ENCODE measurements around the gene SKAP1.

The SKAP1 gene

DNA sequence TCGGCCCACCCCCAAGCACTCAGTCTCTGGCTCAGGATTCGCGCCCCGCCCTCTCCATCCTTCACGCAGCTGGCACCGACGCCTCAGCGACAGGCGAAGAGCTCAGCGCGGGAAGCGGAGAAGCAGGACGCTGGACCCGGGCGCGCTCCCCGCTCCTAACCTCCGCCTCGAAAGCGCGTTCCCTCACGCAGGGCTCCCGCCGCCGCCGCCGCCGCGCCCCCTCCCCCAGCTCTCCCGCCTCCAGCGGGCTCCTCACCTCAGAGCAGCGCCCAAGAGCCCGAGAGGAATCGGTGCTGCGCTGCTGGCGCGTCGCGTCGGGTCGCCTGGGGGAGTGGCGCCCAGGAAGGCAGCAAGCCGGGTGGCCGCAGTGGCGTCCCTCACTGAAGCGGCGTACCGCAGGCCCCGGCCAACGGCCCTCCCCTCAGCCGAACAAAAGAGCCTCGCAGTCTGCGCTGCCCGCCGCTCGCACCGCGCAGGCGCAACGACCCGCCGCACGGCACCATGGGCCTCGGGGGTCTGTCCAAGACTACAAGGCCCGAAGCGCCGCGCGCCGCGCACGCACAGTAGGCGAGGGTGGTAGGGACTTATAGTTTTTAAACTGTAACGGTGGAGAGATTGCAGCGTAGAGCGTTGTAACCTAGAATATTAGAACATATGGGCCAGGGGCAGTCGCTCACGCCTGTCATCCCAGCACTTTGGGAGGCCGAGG lies 328.8 kb downstream of the SKAP1 start, which contains the start of gene CBX1:
CBX1 (minus strand) TSS at position 467 of the 709 bp plus-strand sequence. CDS start 24,474 bp downstream, outside the sequence.
- DNase-seq: peak; percentile 83

- DNase-seq: peak; percentile 46
Observed at GRCh38 chr17:48100591-48101011, 329.4 kb downstream of the SKAP1 start.

DNA sequence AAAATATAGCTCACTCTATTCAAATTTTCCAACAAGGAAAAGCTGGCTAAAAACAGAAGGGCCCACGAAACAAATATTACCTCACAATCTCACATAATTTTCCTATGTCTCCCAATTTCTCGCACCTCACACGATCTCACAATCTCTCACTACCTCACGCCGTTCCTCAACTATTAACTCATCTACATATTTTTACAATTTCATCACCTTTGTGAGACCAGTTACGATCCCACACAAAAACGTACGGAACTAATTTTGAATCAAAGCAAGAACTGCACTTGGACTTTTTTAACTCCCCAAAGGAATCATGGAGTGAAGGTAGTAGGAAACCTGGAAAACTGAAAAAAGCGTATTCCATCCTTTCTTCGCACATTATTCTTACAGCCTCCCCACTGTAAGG lies 329.9 kb downstream of the SKAP1 start:
- no peak for DNase-seq

DNA sequence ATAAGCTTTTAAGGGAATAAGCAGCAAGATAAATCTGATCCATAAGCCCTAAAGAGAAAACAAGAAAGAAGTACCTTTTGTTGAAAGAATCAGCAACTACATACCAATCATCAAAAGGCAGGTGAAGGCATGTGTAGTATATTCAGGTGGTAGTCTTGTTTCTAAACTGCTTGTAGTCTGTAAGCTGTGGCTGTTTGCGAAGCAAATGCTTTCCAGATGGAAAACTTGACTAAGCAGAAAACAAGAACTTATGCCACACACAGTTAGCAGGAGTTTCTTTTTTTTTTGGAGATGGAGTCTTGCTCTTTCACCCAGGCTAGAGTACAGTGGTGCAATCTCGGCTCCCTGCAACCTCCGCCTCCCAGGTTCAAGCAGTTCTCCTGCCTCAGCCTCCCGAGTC lies 334.4 kb downstream of the SKAP1 start:
- DNase-seq: no peak

- no peak for DNase-seq
Observed at GRCh38 chr17:48093341-48094045, 336.5 kb downstream of the SKAP1 start.

DNA sequence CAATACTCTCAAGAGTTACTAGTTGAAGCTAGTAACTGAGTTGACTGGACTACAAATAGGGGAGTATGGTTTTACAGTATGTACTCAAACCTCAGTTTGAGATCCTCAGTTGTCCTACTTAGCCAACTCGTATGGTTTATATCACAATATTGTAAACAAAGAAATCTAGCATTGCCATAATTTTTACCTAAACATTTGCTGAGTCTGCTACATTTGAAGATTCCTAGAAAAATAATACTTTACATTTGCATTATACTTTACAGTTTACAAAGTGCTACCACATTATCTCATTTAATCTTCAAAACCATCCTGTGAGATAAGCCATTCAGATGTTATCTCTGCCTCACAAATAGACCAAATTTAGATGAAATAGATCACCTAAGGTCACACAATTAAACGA lies 345.1 kb downstream of the SKAP1 start:
- no peak for DNase-seq
